Prostate gland (tissue), 2 donors: ENCODE results near the gene PDE8A.

Experiments used
- POLR2A ChIP-seq: fragments of 450-650 bp; IDR thresholded peaks from one replicate; pipeline ENCODE4 v1.6.1; 2016; ENCODE audit warnings: antibody characterized with exemption, mild to moderate bottlenecking
- POLR2AphosphoS5 ChIP-seq: sonication (generic); formaldehyde crosslinking; IDR thresholded peaks from one replicate; pipeline ENCODE4 v1.6.1; 2017; ENCODE audit warnings: antibody characterized with exemption
- TF ChIP-seq, protein P1 (sequence below), 4 experiments: fragments of 200-600 bp in 2 of 4; fragments of 450-650 bp in 2 of 4; sonication (generic) in 2 of 4; IDR thresholded peaks; 1 replicate in 3 of 4; 2 replicates in 1 of 4; pipeline ENCODE4 v1.5.1; 2016 to 2019; ENCODE audit warnings: antibody characterized with exemption in 4 of 4, mild to moderate bottlenecking in 2 of 4, moderate library complexity in 2 of 4

DNA sequence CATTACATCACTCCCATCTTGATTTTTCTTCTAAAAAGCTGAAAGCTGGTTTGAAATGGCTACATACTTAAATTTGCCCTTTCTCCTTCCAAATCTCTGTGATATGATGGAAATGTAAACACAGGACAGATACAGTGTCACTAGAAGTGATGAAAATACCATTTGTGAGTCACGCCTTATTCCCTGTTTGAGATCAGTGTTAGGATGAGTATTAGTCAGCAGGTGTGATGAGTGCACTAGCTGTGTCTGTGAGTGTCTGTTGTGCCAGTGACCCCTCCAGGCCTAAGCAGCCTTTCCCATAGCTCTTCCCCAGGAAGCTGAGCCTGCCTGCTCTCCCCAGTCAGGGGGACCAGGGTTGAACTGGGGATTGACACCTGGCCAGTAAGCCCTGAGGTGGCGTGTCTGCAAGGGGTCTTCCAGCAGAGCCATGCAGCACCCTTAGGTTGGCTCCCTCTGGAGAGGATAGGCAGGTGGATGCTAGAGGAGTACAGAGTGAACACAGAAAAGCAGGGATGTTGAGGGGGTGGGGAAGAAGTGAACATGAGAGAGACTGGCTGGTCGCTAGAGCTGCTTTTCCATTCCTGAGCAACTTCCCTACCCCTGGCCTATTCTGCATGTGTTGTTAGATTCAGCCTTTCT is 92.0 kb downstream of the PDE8A start:
- TF ChIP-seq, protein P1, sequence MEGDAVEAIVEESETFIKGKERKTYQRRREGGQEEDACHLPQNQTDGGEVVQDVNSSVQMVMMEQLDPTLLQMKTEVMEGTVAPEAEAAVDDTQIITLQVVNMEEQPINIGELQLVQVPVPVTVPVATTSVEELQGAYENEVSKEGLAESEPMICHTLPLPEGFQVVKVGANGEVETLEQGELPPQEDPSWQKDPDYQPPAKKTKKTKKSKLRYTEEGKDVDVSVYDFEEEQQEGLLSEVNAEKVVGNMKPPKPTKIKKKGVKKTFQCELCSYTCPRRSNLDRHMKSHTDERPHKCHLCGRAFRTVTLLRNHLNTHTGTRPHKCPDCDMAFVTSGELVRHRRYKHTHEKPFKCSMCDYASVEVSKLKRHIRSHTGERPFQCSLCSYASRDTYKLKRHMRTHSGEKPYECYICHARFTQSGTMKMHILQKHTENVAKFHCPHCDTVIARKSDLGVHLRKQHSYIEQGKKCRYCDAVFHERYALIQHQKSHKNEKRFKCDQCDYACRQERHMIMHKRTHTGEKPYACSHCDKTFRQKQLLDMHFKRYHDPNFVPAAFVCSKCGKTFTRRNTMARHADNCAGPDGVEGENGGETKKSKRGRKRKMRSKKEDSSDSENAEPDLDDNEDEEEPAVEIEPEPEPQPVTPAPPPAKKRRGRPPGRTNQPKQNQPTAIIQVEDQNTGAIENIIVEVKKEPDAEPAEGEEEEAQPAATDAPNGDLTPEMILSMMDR (IDR thresholded peaks at IDR 0.05), result no peak
- TF ChIP-seq POLR2A (no peak), POLR2AphosphoS5 (no peak)
